WERI-Rb-1 (cell line): ENCODE measurements around the gene DCDC2C.
A peak's percentile ranks its signal among the peaks of the same experiment; 100 is the strongest.

Source experiments
- DNase-seq: peaks from one replicate; pipeline ENCODE4 v3.0.0-alpha.2; 2020
- H3K27ac ChIP-seq: fragments of 250-450 bp; sonication (Bioruptor Pico); 2 replicates; pipeline ENCODE4 v1.5.1; 2020; ENCODE audit warnings: mild to moderate bottlenecking, moderate library complexity
- H3K27me3 ChIP-seq: fragments of 250-450 bp; sonication (Bioruptor Pico); 2 replicates; pipeline ENCODE4 v1.5.1; 2021; ENCODE audit warnings: mild to moderate bottlenecking, low read depth, moderate library complexity; ENCODE audit not compliant: insufficient read depth, severe bottlenecking
- H3K36me3 ChIP-seq: fragments of 250-450 bp; sonication (Bioruptor Pico); 2 replicates; pipeline ENCODE4 v1.5.1; 2020; ENCODE audit warnings: mild to moderate bottlenecking, moderate library complexity
- H3K4me3 ChIP-seq: 2 replicates; pipeline ENCODE4 v1.5.1; 2011; ENCODE audit warnings: low read depth, mild to moderate bottlenecking, control low read depth, low read length
- H3K9me3 ChIP-seq: fragments of 250-450 bp; sonication (Bioruptor Pico); 2 replicates; pipeline ENCODE4 v1.5.1; 2021; ENCODE audit warnings: mild to moderate bottlenecking, moderate library complexity; ENCODE audit not compliant: severe bottlenecking
- CTCF ChIP-seq: IDR thresholded peaks from 2 replicates; pipeline ENCODE4 v1.5.1; 2011; ENCODE audit warnings: low read depth, mild to moderate bottlenecking, control low read depth, inconsistent platforms, low read length

DCDC2C gene

GRCh38 chr2:3670941-3671340, 32.4 kb upstream of the DCDC2C start:
- no peak for TF ChIP-seq CTCF
- H3K27me3 ChIP-seq: no peaks in the 10 kb centered on the region
- peak; percentile 4 for DNase-seq
- peaks cover 3% of the 10 kb centered on the region for H3K9me3 ChIP-seq
- H3K27ac ChIP-seq: no peak overlapping the region
- no peak overlapping the region for H3K4me3 ChIP-seq
- no peaks in the 10 kb centered on the region for H3K36me3 ChIP-seq

- Histone ChIP-seq H3K36me3 (no peaks in the 10 kb centered on the region), H3K9me3 (peaks cover 3% of the 10 kb centered on the region), H3K4me3 (no peak overlapping the region), H3K27ac (no peak overlapping the region), H3K27me3 (no peaks in the 10 kb centered on the region)
- peak; percentile 6 for DNase-seq
- TF ChIP-seq CTCF: no peak
Measured at GRCh38 chr2:3672861-3673678, 30.3 kb upstream of the DCDC2C start.

- no peaks in the 10 kb centered on the region for H3K27me3 ChIP-seq
- H3K36me3 ChIP-seq: no peaks in the 10 kb centered on the region
- H3K9me3 ChIP-seq: peaks cover 3% of the 10 kb centered on the region
- no peak overlapping the region for H3K27ac ChIP-seq
- no peak for TF ChIP-seq CTCF
- no peak overlapping the region for H3K4me3 ChIP-seq
- no peak for DNase-seq
Measured at GRCh38 chr2:3674066-3674845, 29.1 kb upstream of the DCDC2C start.

GRCh38 chr2:3675687-3676086, 27.7 kb upstream of the DCDC2C start:
- peaks cover 2% of the 10 kb centered on the region for H3K9me3 ChIP-seq
- TF ChIP-seq CTCF: no peak
- H3K27ac ChIP-seq: no peak overlapping the region
- no peaks in the 10 kb centered on the region for H3K27me3 ChIP-seq
- H3K36me3 ChIP-seq: no peaks in the 10 kb centered on the region
- H3K4me3 ChIP-seq: no peak overlapping the region
- no peak for DNase-seq

- Histone ChIP-seq H3K27me3 (no peaks in the 10 kb centered on the region), H3K36me3 (no peaks in the 10 kb centered on the region), H3K4me3 (no peak overlapping the region), H3K9me3 (no peaks in the 10 kb centered on the region), H3K27ac (no peak overlapping the region)
- TF ChIP-seq CTCF: no peak
- no peak for DNase-seq
Measured at GRCh38 chr2:3677436-3677835, 25.9 kb upstream of the DCDC2C start.
